ENCODE results near the gene SRP72. TPM values are rescaled to one million over a fixed set of nuclear protein-coding genes. Genes with fewer than 3 reads are reported as not detected.

Gene SRP72
- total RNA-seq, 1 donor from 2014 or later: 77.7 TPM

GRCh38 chr4:56426273-56426672 lies 41.1 kb upstream of the SRP72 start:
- Histone ChIP-seq H3K4me3 (no peak overlapping the region), H3K9me3 (no peaks in the 10 kb centered on the region), H3K27me3 (ENCODE audit: low read depth) (no peaks in the 10 kb centered on the region), H3K4me1 (no peaks in the 10 kb centered on the region), H3K27ac (no peak overlapping the region), H3K36me3 (no peaks in the 10 kb centered on the region)
- no peak for TF ChIP-seq CTCF (IDR thresholded peaks at IDR 0.05)
- ATAC-seq (no peak), DNase-seq (no peak)
- intact Hi-C loops (cut with DNase I): no loop called here

- Histone ChIP-seq H3K27me3 (ENCODE audit: low read depth) (no peaks in the 10 kb centered on the region), H3K9me3 (no peaks in the 10 kb centered on the region), H3K4me1 (no peaks in the 10 kb centered on the region), H3K27ac (no peak overlapping the region), H3K36me3 (no peaks in the 10 kb centered on the region), H3K4me3 (no peak overlapping the region)
- intact Hi-C loops (cut with DNase I): no loop called here
- TF ChIP-seq CTCF (IDR thresholded peaks at IDR 0.05): no peak
- no peak for DNase-seq
- no peak for ATAC-seq
Measured at GRCh38 chr4:56427179-56427578, 40.2 kb upstream of the SRP72 start.

- DNase-seq (no peak), ATAC-seq (no peak)
- intact Hi-C loops (cut with DNase I): no loop called here
- Histone ChIP-seq H3K4me1 (peaks cover 15% of the 10 kb centered on the region), H3K9me3 (no peaks in the 10 kb centered on the region), H3K27ac (no peak overlapping the region), H3K36me3 (no peaks in the 10 kb centered on the region), H3K4me3 (no peak overlapping the region), H3K27me3 (ENCODE audit: low read depth) (no peaks in the 10 kb centered on the region)
- TF ChIP-seq CTCF (IDR thresholded peaks at IDR 0.05): no peak
Measured at GRCh38 chr4:56430203-56430602, 37.2 kb upstream of the SRP72 start.

GRCh38 chr4:56433280-56433679 lies 34.1 kb upstream of the SRP72 start:
- intact Hi-C loops (cut with DNase I): no loop called here
- peaks cover 26% of the 10 kb centered on the region for H3K4me1 ChIP-seq
- no peak overlapping the region for H3K4me3 ChIP-seq
- H3K27me3 ChIP-seq (ENCODE audit: low read depth): no peaks in the 10 kb centered on the region
- TF ChIP-seq CTCF (IDR thresholded peaks at IDR 0.05): no peak
- no peaks in the 10 kb centered on the region for H3K9me3 ChIP-seq
- H3K27ac ChIP-seq: no peak overlapping the region
- no peak for ATAC-seq
- H3K36me3 ChIP-seq: no peaks in the 10 kb centered on the region
- no peak for DNase-seq

- no peaks in the 10 kb centered on the region for H3K36me3 ChIP-seq
- DNase-seq (peak; percentile 71), ATAC-seq (peak; percentile 9 to 22)
- H3K4me3 ChIP-seq: peak overlapping the region; percentile 77
- no peaks in the 10 kb centered on the region for H3K27me3 ChIP-seq (ENCODE audit: low read depth)
- no peaks in the 10 kb centered on the region for H3K9me3 ChIP-seq
- H3K27ac ChIP-seq: peak overlapping the region; percentile 92
- intact Hi-C loops (cut with DNase I): no loop called here
- peaks cover 26% of the 10 kb centered on the region for H3K4me1 ChIP-seq
- no peak for TF ChIP-seq CTCF (IDR thresholded peaks at IDR 0.05)
Measured at GRCh38 chr4:56434599-56435139, 32.7 kb upstream of the SRP72 start.
